ENCODE results near the gene WFIKKN1. TPM values are rescaled to one million over a fixed set of nuclear protein-coding genes. Genes with fewer than 3 reads are reported as not detected.

Gene WFIKKN1
- total and polyA plus RNA-seq, 12 donors: 0.18 to 3.9 (median 0.45) TPM; not detected in 2

- no peak overlapping the region for H3K27ac ChIP-seq
- H3K4me1 ChIP-seq (replicated peaks in 1 of 2): peaks cover 7 to 16% of the 10 kb centered on the region in 2 donors
- intact Hi-C loops (cut with DNase I): loop anchor here (5.0 kb wide), 2 partner anchors 41 to 84 kb away; partner anchors contain the start of gene RHOT2 (in 1 of the 2)
- no peaks in the 10 kb centered on the region for H3K27me3 ChIP-seq
- TF ChIP-seq POLR2A (IDR thresholded peaks at IDR 0.05) (no peak), CTCF (IDR thresholded peaks at IDR 0.05) (no peak)
- WGBS, 4 donors: 49 to 100% (median 63%) methylated on average over 1 to 16 of the region's 16 CpGs
- H3K36me3 ChIP-seq (replicated peaks in 1 of 2): no peaks in the 10 kb centered on the region
- peak in 1 of 7 donors; percentile 17 for DNase-seq
- H3K4me3 ChIP-seq: no peak overlapping the region
- H3K9me3 ChIP-seq (replicated peaks in 1 of 3): no peaks in the 10 kb centered on the region
Observed at GRCh38 chr16:583470-583814, 47.3 kb upstream of the WFIKKN1 start.

GRCh38 chr16:583815-584591 lies 46.8 kb upstream of the WFIKKN1 start:
- Histone ChIP-seq H3K27me3 (no peaks in the 10 kb centered on the region), H3K27ac (no peak overlapping the region), H3K9me3 (replicated peaks in 1 of 3) (no peaks in the 10 kb centered on the region), H3K4me3 (no peak overlapping the region), H3K4me1 (replicated peaks in 1 of 2) (peaks cover 7 to 17% of the 10 kb centered on the region in 2 donors), H3K36me3 (replicated peaks in 1 of 2) (no peaks in the 10 kb centered on the region)
- TF ChIP-seq CTCF (IDR thresholded peaks at IDR 0.05): no peak
- no peak for TF ChIP-seq POLR2A (IDR thresholded peaks at IDR 0.05)
- WGBS, 4 donors: 50 to 56% (median 52%) methylated on average over 8 to 38 of the region's 38 CpGs
- intact Hi-C loops (cut with DNase I): loop anchor here (5.0 kb wide), 2 partner anchors 42 to 83 kb away; partner anchors contain the start of gene RHOT2 (in 1 of the 2)
- DNase-seq: peak in 2 of 7 donors; percentile 26 to 79

- Histone ChIP-seq H3K4me3 (no peak overlapping the region), H3K27me3 (no peaks in the 10 kb centered on the region), H3K27ac (no peak overlapping the region), H3K4me1 (replicated peaks in 1 of 2) (peaks cover 7 to 17% of the 10 kb centered on the region in 2 donors), H3K9me3 (replicated peaks in 1 of 3) (no peaks in the 10 kb centered on the region), H3K36me3 (replicated peaks in 1 of 2) (no peaks in the 10 kb centered on the region)
- WGBS, 4 donors: 7 to 18% (median 13%) methylated on average over 2 to 10 of the region's 10 CpGs
- DNase-seq: peak in 6 of 7 donors; percentile 34 to 77 (median 66)
- TF ChIP-seq CTCF (IDR thresholded peaks at IDR 0.05): peak in 2 of 6 experiments; percentile 21 to 36
- peak in 1 of 2 donors; percentile 23 for TF ChIP-seq POLR2A (IDR thresholded peaks at IDR 0.05)
- intact Hi-C loops (cut with DNase I): no loop called here
Observed at GRCh38 chr16:585351-585750, 45.4 kb upstream of the WFIKKN1 start.

GRCh38 chr16:586047-586644 lies 44.6 kb upstream of the WFIKKN1 start:
- peaks cover 15 to 19% of the 10 kb centered on the region in 2 donors for H3K4me1 ChIP-seq (replicated peaks in 1 of 2)
- TF ChIP-seq POLR2A (IDR thresholded peaks at IDR 0.05) (no peak), CTCF (IDR thresholded peaks at IDR 0.05) (no peak)
- peak in 1 of 7 donors; percentile 24 for DNase-seq
- intact Hi-C loops (cut with DNase I): no loop called here
- H3K27ac ChIP-seq: no peak overlapping the region
- H3K27me3 ChIP-seq: no peaks in the 10 kb centered on the region
- H3K4me3 ChIP-seq: no peak overlapping the region
- no peaks in the 10 kb centered on the region for H3K36me3 ChIP-seq (replicated peaks in 1 of 2)
- WGBS, 4 donors: 40 to 44% (median 42%) methylated on average over 9 to 16 of the region's 16 CpGs
- no peaks in the 10 kb centered on the region for H3K9me3 ChIP-seq (replicated peaks in 1 of 3)
